ENCODE measurements around the gene KRCC1.

- TF ChIP-seq POLR2A (IDR thresholded peaks at IDR 0.05; ENCODE audit: low read depth, low read length), result no peak
- no peak for TF ChIP-seq TAF1 (IDR thresholded peaks at IDR 0.05; ENCODE audit: low read depth, low read length)
- TF ChIP-seq SPI1 (IDR thresholded peaks at IDR 0.05; ENCODE audit: low read depth, low read length), result no peak
- no peak for TF ChIP-seq POLR2AphosphoS5 (IDR thresholded peaks at IDR 0.05; ENCODE audit: low read depth, low read length)
- TF ChIP-seq PAX5 (IDR thresholded peaks at IDR 0.05; ENCODE audit: insufficient read depth, low read length, severe bottlenecking), result no peak
- no peak for TF ChIP-seq POU2F2 (IDR thresholded peaks at IDR 0.05; ENCODE audit: low read depth, low read length)
Observed at GRCh38 chr2:88080545-88080944, 25.0 kb upstream of the KRCC1 start.

Measured in GM12891 (cell line).